Lower lobe of right lung (tissue), 2 donors: ENCODE measurements around the gene NCF2. TPM values are rescaled to one million over a fixed set of nuclear protein-coding genes. Genes with fewer than 3 reads are reported as not detected.
A peak's percentile ranks its signal among the peaks of the same experiment; 100 is the strongest.

Experiments used
- ATAC-seq, 2 donors: fragments of 200-7000 bp; cut with Tn5 transposase; one replicate each; pipeline ENCODE4 v1.9.1; 2020 to 2022; ENCODE audit warnings: mild to moderate bottlenecking in 2 of 2, moderate library complexity in 2 of 2
- DNase-seq: peaks from one replicate; pipeline ENCODE4 v3.0.0-alpha.2; 2020
- H3K27ac ChIP-seq: fragments of 200-600 bp; one replicate; pipeline ENCODE4 v1.8.0; 2022
- H3K27me3 ChIP-seq: fragments of 200-600 bp; one replicate; pipeline ENCODE4 v1.8.0; 2022; ENCODE audit warnings: low read depth
- H3K36me3 ChIP-seq: fragments of 200-600 bp; one replicate; pipeline ENCODE4 v1.8.0; 2022; ENCODE audit warnings: mild to moderate bottlenecking
- H3K4me1 ChIP-seq: fragments of 200-600 bp; one replicate; pipeline ENCODE4 v1.8.0; 2022
- H3K4me3 ChIP-seq: fragments of 200-600 bp; one replicate; pipeline ENCODE4 v1.8.0; 2022; ENCODE audit warnings: mild to moderate bottlenecking
- H3K9me3 ChIP-seq: fragments of 200-600 bp; one replicate; pipeline ENCODE4 v1.8.0; 2022
- intact Hi-C: fragments of 100-400 bp; cut with DNase I; formaldehyde crosslinking; loops from one replicate; pipeline ENCODE4 v1.11.0; 2022
- total RNA-seq: library from RNA; stranded (reverse); fragmentation: NEBNext Ultra II Directional; extraction: Animal tissue kit (Norgen Biotek cat#: 25700); gene quantifications from one replicate; pipeline ENCODE4 v1.2.1, GENCODE V29; 2021
- TF ChIP-seq, protein P1 (sequence below): fragments of 200-600 bp; IDR thresholded peaks from one replicate; pipeline ENCODE4 v1.8.0; 2022; ENCODE audit warnings: antibody characterized with exemption, mild to moderate bottlenecking
- donor health status: DM: no; HTN: yes; CAD: no; lungs with severe emphysema.

The NCF2 gene
- total RNA-seq, 1 donor from 2014 or later, result 211 TPM

GRCh38 chr1:183602510-183602909 lies 12.3 kb upstream of the NCF2 start:
- H3K27me3 ChIP-seq, result no peaks in the 10 kb centered on the region
- ATAC-seq (no peak), DNase-seq (no peak)
- H3K4me3 ChIP-seq, result no peak overlapping the region
- TF ChIP-seq, protein P1, sequence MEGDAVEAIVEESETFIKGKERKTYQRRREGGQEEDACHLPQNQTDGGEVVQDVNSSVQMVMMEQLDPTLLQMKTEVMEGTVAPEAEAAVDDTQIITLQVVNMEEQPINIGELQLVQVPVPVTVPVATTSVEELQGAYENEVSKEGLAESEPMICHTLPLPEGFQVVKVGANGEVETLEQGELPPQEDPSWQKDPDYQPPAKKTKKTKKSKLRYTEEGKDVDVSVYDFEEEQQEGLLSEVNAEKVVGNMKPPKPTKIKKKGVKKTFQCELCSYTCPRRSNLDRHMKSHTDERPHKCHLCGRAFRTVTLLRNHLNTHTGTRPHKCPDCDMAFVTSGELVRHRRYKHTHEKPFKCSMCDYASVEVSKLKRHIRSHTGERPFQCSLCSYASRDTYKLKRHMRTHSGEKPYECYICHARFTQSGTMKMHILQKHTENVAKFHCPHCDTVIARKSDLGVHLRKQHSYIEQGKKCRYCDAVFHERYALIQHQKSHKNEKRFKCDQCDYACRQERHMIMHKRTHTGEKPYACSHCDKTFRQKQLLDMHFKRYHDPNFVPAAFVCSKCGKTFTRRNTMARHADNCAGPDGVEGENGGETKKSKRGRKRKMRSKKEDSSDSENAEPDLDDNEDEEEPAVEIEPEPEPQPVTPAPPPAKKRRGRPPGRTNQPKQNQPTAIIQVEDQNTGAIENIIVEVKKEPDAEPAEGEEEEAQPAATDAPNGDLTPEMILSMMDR, result no peak
- H3K36me3 ChIP-seq, result no peaks in the 10 kb centered on the region
- H3K4me1 ChIP-seq, result peaks cover 29% of the 10 kb centered on the region
- intact Hi-C loops, result no loop called here
- no peaks in the 10 kb centered on the region for H3K9me3 ChIP-seq
- no peak overlapping the region for H3K27ac ChIP-seq

GRCh38 chr1:183600634-183601033 lies 10.4 kb upstream of the NCF2 start:
- Histone ChIP-seq H3K4me1 (peaks cover 22% of the 10 kb centered on the region), H3K36me3 (no peaks in the 10 kb centered on the region), H3K9me3 (no peaks in the 10 kb centered on the region), H3K27ac (peak overlapping the region; percentile 18), H3K4me3 (no peak overlapping the region), H3K27me3 (no peaks in the 10 kb centered on the region)
- ATAC-seq (peak in 1 of 2 donors; percentile 17), DNase-seq (no peak)
- TF ChIP-seq, protein P1, result no peak
- intact Hi-C loops, result no loop called here

DNA sequence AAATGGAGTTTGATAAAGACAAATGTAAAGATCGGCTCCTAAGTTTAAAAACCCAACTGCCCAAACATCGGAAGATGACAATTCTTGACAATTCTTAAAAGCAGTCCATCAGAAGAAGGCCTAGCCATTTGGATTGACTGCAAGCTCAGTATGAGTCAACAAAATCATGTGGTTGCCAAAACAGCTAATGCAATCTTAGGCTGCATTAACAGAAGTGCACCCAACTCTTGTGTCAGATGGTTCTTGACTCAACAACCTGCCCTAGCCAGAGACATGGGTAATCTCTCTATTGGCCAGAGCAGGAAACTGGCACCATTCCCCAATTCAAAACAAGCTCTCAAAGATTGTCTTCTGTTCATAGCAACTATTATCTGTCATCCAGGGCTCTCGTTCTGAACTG lies 9.9 kb upstream of the NCF2 start:
- Histone ChIP-seq H3K27ac (peak overlapping the region; percentile 18), H3K9me3 (no peaks in the 10 kb centered on the region), H3K27me3 (no peaks in the 10 kb centered on the region), H3K4me1 (peaks cover 22% of the 10 kb centered on the region), H3K4me3 (no peak overlapping the region), H3K36me3 (no peaks in the 10 kb centered on the region)
- DNase-seq (no peak), ATAC-seq (peak; percentile 63 to 66)
- TF ChIP-seq, protein P1, result no peak
- intact Hi-C loops, result no loop called here

- Histone ChIP-seq H3K4me3 (no peak overlapping the region), H3K27ac (no peak overlapping the region), H3K27me3 (no peaks in the 10 kb centered on the region), H3K36me3 (no peaks in the 10 kb centered on the region), H3K4me1 (peaks cover 22% of the 10 kb centered on the region), H3K9me3 (no peaks in the 10 kb centered on the region)
- TF ChIP-seq, protein P1, result no peak
- intact Hi-C loops, result no loop called here
- DNase-seq, result no peak
- ATAC-seq, result no peak
Observed at GRCh38 chr1:183598386-183598785, 8.1 kb upstream of the NCF2 start.

- peaks cover 22% of the 10 kb centered on the region for H3K4me1 ChIP-seq
- no peak overlapping the region for H3K4me3 ChIP-seq
- TF ChIP-seq, protein P1, result no peak
- H3K27me3 ChIP-seq, result no peaks in the 10 kb centered on the region
- ATAC-seq (no peak), DNase-seq (no peak)
- H3K36me3 ChIP-seq, result no peaks in the 10 kb centered on the region
- no peak overlapping the region for H3K27ac ChIP-seq
- intact Hi-C loops, result no loop called here
- H3K9me3 ChIP-seq, result no peaks in the 10 kb centered on the region
Observed at GRCh38 chr1:183597656-183598347, 7.5 kb upstream of the NCF2 start.
